IMR-90 (cell line): ENCODE measurements around the gene CABP2. TPM values are rescaled to one million over a fixed set of nuclear protein-coding genes. Genes with fewer than 3 reads are reported as not detected.

Experiments
- ATAC-seq: fragments of 200-7000 bp; cut with Tn5 transposase; 2 replicates; pipeline ENCODE4 v1.9.1; 2020; ENCODE audit warnings: low read depth, mild to moderate bottlenecking, moderate library complexity
- BruUV-seq: library from RNA; stranded (reverse); fragments of 400-500 nt; replicated peaks from 2 replicates; lab custom pipeline; 2021; lab: Mats Ljungman, UMichigan
- CTCF ChIA-PET: fragments of 300-600 bp; formaldehyde crosslinking; extraction: SDS; loops from one replicate; lab custom pipeline; 2021; ENCODE audit warnings: antibody characterized with exemption; lab: Yijun Ruan, JAX
- POLR2A ChIA-PET: fragments of 300-600 bp; sonication (Branson Sonifier 250); formaldehyde crosslinking; loops from one replicate; lab custom pipeline; 2022; ENCODE audit warnings: antibody characterized with exemption; ENCODE audit not compliant: unreplicated experiment; lab: Charles Lee
- DNase-seq: peaks from one replicate; pipeline ENCODE4 v3.0.0; 2013
- H2AFZ ChIP-seq: replicated peaks from 2 replicates; pipeline ENCODE3; 2013; ENCODE audit warnings: low read length, mild to moderate bottlenecking; ENCODE audit not compliant: poor library complexity
- H2AK5ac ChIP-seq: 2 replicates; pipeline ENCODE4 v1.6.1; 2013; ENCODE audit warnings: low read depth, low read length, inconsistent platforms
- H2AK9ac ChIP-seq: replicated peaks from 2 replicates; pipeline ENCODE3; 2013; ENCODE audit warnings: mild to moderate bottlenecking, low read depth, low read length, moderate library complexity; ENCODE audit not compliant: poor library complexity
- H2BK120ac ChIP-seq: 2 replicates; pipeline ENCODE4 v1.6.1; 2013; ENCODE audit warnings: low read depth, low read length, inconsistent platforms
- H2BK15ac ChIP-seq: 3 replicates; pipeline ENCODE4 v1.6.1; 2013; ENCODE audit warnings: low read depth, low read length, inconsistent platforms
- H2BK20ac ChIP-seq: 2 replicates; pipeline ENCODE4 v1.6.1; 2013; ENCODE audit warnings: low read depth, mild to moderate bottlenecking, inconsistent platforms, low read length, moderate library complexity
- H2BK5ac ChIP-seq: 2 replicates; pipeline ENCODE4 v1.6.1; 2013; ENCODE audit warnings: mild to moderate bottlenecking, low read depth, low read length, inconsistent platforms; ENCODE audit not compliant: poor library complexity, severe bottlenecking
- H3K14ac ChIP-seq: replicated peaks from 2 replicates; pipeline ENCODE4 v1.6.1; 2013; ENCODE audit warnings: low read depth, low read length, inconsistent platforms
- H3K18ac ChIP-seq: 2 replicates; pipeline ENCODE4 v1.6.1; 2013; ENCODE audit warnings: low read depth, low read length, control low read depth
- H3K23ac ChIP-seq: 2 replicates; pipeline ENCODE4 v1.6.1; 2013; ENCODE audit warnings: low read depth, low read length, inconsistent platforms
- H3K27ac ChIP-seq: 2 replicates; pipeline ENCODE4 v1.5.1; 2013; ENCODE audit warnings: mild to moderate bottlenecking, control low read depth, low read length; ENCODE audit not compliant: insufficient read depth
- H3K27me3 ChIP-seq: 2 replicates; pipeline ENCODE4 v1.6.1; 2013; ENCODE audit warnings: low read length; ENCODE audit not compliant: control insufficient read depth, insufficient read depth
- H3K36me3 ChIP-seq: 2 replicates; pipeline ENCODE4 v1.6.1; 2013; ENCODE audit warnings: low read length, mixed read lengths; ENCODE audit not compliant: control insufficient read depth, insufficient read depth
- H3K4ac ChIP-seq: 2 replicates; pipeline ENCODE4 v1.6.1; 2013; ENCODE audit warnings: low read depth, low read length, inconsistent platforms
- H3K4me1 ChIP-seq: 2 replicates; pipeline ENCODE4 v1.6.1; 2013; ENCODE audit warnings: low read length, mixed read lengths; ENCODE audit not compliant: control insufficient read depth, insufficient read depth
- H3K4me2 ChIP-seq: 2 replicates; pipeline ENCODE4 v1.6.1; 2013; ENCODE audit warnings: low read depth, mild to moderate bottlenecking, control low read depth, low read length, moderate library complexity
- H3K4me3 ChIP-seq: 2 replicates; pipeline ENCODE4 v1.5.1; 2013; ENCODE audit warnings: low read depth, mild to moderate bottlenecking, control low read depth, low read length, moderate library complexity; ENCODE audit not compliant: insufficient read depth
- H3K56ac ChIP-seq: 2 replicates; pipeline ENCODE4 v1.6.1; 2013; ENCODE audit warnings: low read length, inconsistent platforms; ENCODE audit not compliant: insufficient read depth; ENCODE audit errors: extremely low read depth
- H3K79me1 ChIP-seq, 2 experiments: 2 replicates each; pipeline ENCODE4 v1.6.1; 2013; ENCODE audit warnings: low read length in 2 of 2, inconsistent platforms in 1 of 2, low read depth in 1 of 2
- H3K9ac ChIP-seq: 2 replicates; pipeline ENCODE4 v1.6.1; 2013; ENCODE audit warnings: low read depth, low read length, control low read depth
- H3K9me1 ChIP-seq: 2 replicates; pipeline ENCODE4 v1.6.1; 2013; ENCODE audit warnings: low read length, inconsistent platforms; ENCODE audit not compliant: insufficient read depth
- H3K9me3 ChIP-seq: 2 replicates; pipeline ENCODE4 v1.6.1; 2013; ENCODE audit warnings: low read length; ENCODE audit not compliant: control insufficient read depth, insufficient read depth
- H4K20me1 ChIP-seq: 2 replicates; pipeline ENCODE4 v1.6.1; 2013; ENCODE audit warnings: low read length, inconsistent platforms; ENCODE audit not compliant: insufficient read depth
- H4K5ac ChIP-seq: 2 replicates; pipeline ENCODE4 v1.6.1; 2013; ENCODE audit warnings: mild to moderate bottlenecking, low read depth, low read length, control low read depth
- H4K8ac ChIP-seq, 2 experiments: 2 replicates each; pipeline ENCODE4 v1.6.1; 2013; ENCODE audit warnings: low read depth in 2 of 2, low read length in 2 of 2, control low read depth in 1 of 2, inconsistent platforms in 1 of 2
- H4K91ac ChIP-seq: 2 replicates; pipeline ENCODE4 v1.6.1; 2013; ENCODE audit warnings: low read depth, low read length, inconsistent platforms; ENCODE audit not compliant: insufficient read depth
- BHLHE40 ChIP-seq: fragments of 150-350 bp; IDR thresholded peaks from 2 replicates; pipeline ENCODE4 v1.6.1; 2016; ENCODE audit warnings: mild to moderate bottlenecking, low read depth, low read length
- CHD1 ChIP-seq: IDR thresholded peaks from 2 replicates; pipeline ENCODE4 v1.6.1; 2012; ENCODE audit warnings: low read depth, low read length, improper control_type of control experiment
- ELK1 ChIP-seq: fragments of 150-350 bp; IDR thresholded peaks from 2 replicates; pipeline ENCODE4 v1.6.1; 2016; ENCODE audit warnings: low read depth, mild to moderate bottlenecking, low read length, moderate library complexity, borderline replicate concordance
- MAFK ChIP-seq: IDR thresholded peaks from 2 replicates; pipeline ENCODE4 v1.6.1; 2012; ENCODE audit warnings: low read depth, low read length, improper control_type of control experiment
- MXI1 ChIP-seq: IDR thresholded peaks from 2 replicates; pipeline ENCODE4 v1.6.1; 2012; ENCODE audit warnings: low read depth, mild to moderate bottlenecking, low read length, moderate library complexity, borderline replicate concordance
- NFE2L2 ChIP-seq: fragments of 150-350 bp; IDR thresholded peaks from 2 replicates; pipeline ENCODE4 v1.6.1; 2016; ENCODE audit warnings: low read depth, mild to moderate bottlenecking, low read length
- USF2 ChIP-seq: fragments of 150-350 bp; IDR thresholded peaks from 2 replicates; pipeline ENCODE4 v1.6.1; 2017; ENCODE audit warnings: mild to moderate bottlenecking, antibody characterized with exemption, low read length, low read depth
- WGBS, 2 experiments: methylation state at CpG; one replicate each; pipeline versions ENCODE4 v1.1.5 to v1.1.7; 2013; ENCODE audit warnings: missing lambda C conversion rate in 2 of 2; ENCODE audit not compliant: insufficient read length in 1 of 2; ENCODE audit errors: extremely low coverage in 2 of 2; 5-methylcytosine and 5-hydroxymethylcytosine counted together
- dilution Hi-C: fragments of 300-500 bp; cut with HindIII; formaldehyde crosslinking; loops from one replicate; pipeline ENCODE4 v1.14.3; 2018; ENCODE audit warnings: low sequenced_read_pairs; ENCODE audit not compliant: unreplicated experiment
- in situ Hi-C: fragments of 300-500 bp; cut with MboI; formaldehyde crosslinking; loops from 3 replicates; pipeline ENCODE4 v1.14.3; 2019; ENCODE audit warnings: low sequenced_read_pairs, inconsistent platforms, mixed read lengths
- intact Hi-C: fragments of 100-400 bp; cut with micrococcal nuclease; formaldehyde crosslinking; loops from 2 replicates; pipeline ENCODE4 v1.10.0; 2022
- polyA plus RNA-seq, 3 experiments: library from polyadenylated mRNA; depleted of rRNA; stranded (reverse); fragments of >200 nt; gene quantifications; 2 replicates each; pipeline ENCODE4 v1.2.3, GENCODE V29; 2012; ENCODE audit warnings: low replicate concordance in 1 of 3
- total RNA-seq: library from RNA; depleted of rRNA; stranded (reverse); fragments of >200 nt; gene quantifications from 2 replicates; pipeline ENCODE4 v1.2.3, GENCODE V29; 2012

The CABP2 gene
- total and polyA plus RNA-seq, 2 of the 4 experiments (the other 2 are of a cell fraction), result not detected

DNA sequence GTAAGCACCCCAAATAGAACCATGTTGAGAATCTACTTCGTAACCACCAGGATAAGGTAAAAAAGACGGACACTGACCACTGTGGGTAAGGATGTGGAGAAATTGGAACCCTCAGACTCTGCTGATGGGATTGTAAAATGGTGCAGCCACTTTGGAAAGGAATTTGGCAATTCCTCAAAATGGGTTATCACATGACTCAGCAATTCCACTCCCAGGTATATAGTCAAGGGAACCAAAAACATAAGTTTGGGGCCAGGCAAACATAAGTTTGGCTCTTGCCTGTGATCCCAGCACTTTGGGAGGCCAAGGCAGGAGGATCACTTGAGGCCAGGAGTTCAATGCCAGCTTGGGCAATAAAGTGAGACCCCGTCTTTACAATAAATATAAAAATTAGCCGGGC is 5.1 kb upstream of the CABP2 start:
- no peak overlapping the region for H3K23ac ChIP-seq
- no peak overlapping the region for H3K4ac ChIP-seq
- no peak for TF ChIP-seq BHLHE40
- TF ChIP-seq CHD1, result no peak
- no peak for TF ChIP-seq ELK1
- TF ChIP-seq MXI1, result no peak
- peak; percentile 80 for TF ChIP-seq NFE2L2
- peak; percentile 75 for TF ChIP-seq MAFK
- no peak for TF ChIP-seq USF2
- dilution Hi-C loops, result no loop called here
- H3K9ac ChIP-seq, result no peak overlapping the region
- H3K4me3 ChIP-seq, result no peak overlapping the region
- no peaks in the 10 kb centered on the region for H4K20me1 ChIP-seq
- no peak overlapping the region for H3K27ac ChIP-seq
- H3K14ac ChIP-seq, result no peak overlapping the region
- H4K5ac ChIP-seq, result no peak overlapping the region
- intact Hi-C loops, result no loop called here
- peaks cover 6% of the 10 kb centered on the region for H3K27me3 ChIP-seq
- ChIA-PET CTCF (interaction anchor here (1.0 kb wide), 1 partner anchor 13 kb away, joined by 3 read pairs; no protein-coding TSS in a partner anchor), POLR2A (no interaction called here)
- H3K56ac ChIP-seq, result no peak overlapping the region
- H3K9me3 ChIP-seq, result peaks cover 7% of the 10 kb centered on the region
- no peak overlapping the region for H2BK20ac ChIP-seq
- H3K18ac ChIP-seq, result no peak overlapping the region
- no peak overlapping the region for H4K91ac ChIP-seq
- H2AFZ ChIP-seq, result no peak overlapping the region
- H3K9me1 ChIP-seq, result no peaks in the 10 kb centered on the region
- in situ Hi-C loops, result no loop called here
- no peak overlapping the region for H4K8ac ChIP-seq
- ATAC-seq (no peak), DNase-seq (no peak)
- H2BK5ac ChIP-seq, result no peak overlapping the region
- no peak overlapping the region for H2BK120ac ChIP-seq
- BruUV-seq, result no TSS peak
- H3K4me2 ChIP-seq, result no peak overlapping the region
- H3K79me1 ChIP-seq, result no peaks in the 10 kb centered on the region
- no peaks in the 10 kb centered on the region for H3K36me3 ChIP-seq
- WGBS, 2 experiments, result no CpG with 5 or more reads among the region's 4 CpGs
- no peak overlapping the region for H2AK5ac ChIP-seq
- no peaks in the 10 kb centered on the region for H3K4me1 ChIP-seq
- H2AK9ac ChIP-seq, result no peak overlapping the region
- H2BK15ac ChIP-seq, result no peak overlapping the region
